Measurements from ENCODE around the gene ATP8B4.
"Not testable (repeated sequence)": the region's sequence is repeated elsewhere in the genome, so short reads cannot be mapped to it uniquely, and the experiment has no call there.

Gene ATP8B4

DNA sequence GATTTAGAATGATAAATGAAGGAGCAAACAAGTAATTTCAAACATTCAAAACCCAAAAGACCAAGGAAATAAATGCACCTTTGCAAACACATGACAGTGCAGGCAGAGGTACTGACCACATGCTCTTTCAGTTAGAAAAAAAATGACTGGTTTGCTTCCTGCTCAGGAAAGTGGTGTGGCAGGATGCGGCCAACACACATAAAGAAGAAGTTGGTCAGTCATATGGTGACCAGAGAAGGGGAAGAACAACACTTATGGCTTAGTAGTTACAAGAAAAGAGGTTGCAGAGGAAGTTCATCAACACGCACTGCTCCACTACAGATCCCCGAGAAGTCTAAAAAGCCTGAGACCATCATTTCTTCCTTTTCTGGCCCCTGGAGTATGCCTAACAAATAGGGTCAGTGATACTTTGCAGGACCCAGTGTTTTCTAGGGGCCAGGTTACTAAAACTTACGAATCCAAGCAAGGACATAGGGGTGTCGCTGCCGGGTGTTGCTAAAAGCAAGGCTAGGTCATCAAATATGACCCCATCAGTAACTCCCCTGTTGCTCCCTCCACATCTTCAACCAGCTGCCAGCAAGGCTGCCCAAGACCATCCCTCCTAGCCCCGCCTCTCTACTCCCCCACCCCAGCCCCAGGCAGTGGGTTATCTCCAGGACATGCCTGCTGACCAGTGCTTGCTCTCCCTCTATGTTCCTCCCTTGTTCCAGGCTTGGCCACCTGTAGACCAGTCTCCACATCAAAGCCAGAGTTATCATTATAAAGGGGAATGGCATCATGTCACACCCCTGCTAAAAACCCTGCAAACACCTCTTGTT, 11.2 kb downstream of the ATP8B4 start:
- DNase-seq (ENCODE audit: low read depth): no peak

DNA sequence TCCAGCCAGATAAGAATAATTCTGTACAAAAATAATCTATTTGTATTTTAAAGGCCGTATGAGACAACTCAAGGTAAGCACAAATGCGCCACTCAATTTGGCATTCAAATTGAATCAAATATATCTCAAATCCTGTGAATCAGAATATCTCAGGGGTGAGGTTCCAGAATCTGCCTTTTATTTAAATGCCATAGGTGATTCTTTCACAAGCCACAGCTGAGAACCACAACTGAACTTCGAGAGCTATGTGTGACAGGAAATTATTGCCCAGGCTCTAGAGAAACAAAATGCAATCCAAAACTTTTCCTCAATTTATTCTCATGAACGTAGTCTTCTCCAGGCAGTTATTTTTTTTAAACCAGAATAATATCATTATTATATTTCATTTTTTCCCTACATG, 11.9 kb downstream of the ATP8B4 start:
- no peak for DNase-seq (ENCODE audit: low read depth)

DNA sequence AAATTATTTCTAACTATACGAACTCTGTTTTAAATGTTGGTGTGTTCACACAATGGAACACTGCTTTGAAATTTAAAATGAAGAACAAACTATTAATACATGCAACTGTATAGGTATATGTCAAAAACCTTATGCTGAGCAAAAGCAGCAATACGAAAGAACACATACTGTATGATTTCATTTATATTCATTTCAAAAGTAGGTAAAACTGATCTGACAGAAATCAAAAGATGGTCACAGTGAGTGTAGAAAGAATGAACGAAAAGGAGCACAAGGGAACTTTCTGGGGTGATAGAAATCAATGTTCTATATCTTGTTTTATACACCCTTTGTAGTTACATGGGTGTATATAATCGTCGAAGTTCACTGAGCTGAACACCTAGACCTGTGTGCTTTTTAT, 12.6 kb downstream of the ATP8B4 start:
- no peak for DNase-seq (ENCODE audit: low read depth)

DNA sequence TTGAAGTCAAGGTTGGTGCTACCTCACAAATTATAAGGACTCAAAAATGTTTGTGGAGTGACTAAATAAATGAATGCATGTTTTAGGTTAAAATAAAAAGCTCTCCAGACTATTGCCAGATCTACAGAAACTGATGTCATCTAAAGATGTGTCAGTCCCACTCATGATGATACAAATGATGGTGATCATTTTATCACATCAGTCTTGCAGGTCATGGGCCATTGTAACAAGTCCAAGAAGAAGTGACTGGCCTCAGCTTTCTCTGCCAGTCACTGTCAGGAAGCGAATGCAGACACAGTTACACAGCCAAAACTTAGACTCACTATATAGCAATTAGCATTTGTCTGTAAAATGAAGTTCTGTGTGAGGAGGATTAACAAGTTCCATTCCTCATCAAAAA, 18.5 kb downstream of the ATP8B4 start:
- DNase-seq (ENCODE audit: low read depth): no peak

DNA sequence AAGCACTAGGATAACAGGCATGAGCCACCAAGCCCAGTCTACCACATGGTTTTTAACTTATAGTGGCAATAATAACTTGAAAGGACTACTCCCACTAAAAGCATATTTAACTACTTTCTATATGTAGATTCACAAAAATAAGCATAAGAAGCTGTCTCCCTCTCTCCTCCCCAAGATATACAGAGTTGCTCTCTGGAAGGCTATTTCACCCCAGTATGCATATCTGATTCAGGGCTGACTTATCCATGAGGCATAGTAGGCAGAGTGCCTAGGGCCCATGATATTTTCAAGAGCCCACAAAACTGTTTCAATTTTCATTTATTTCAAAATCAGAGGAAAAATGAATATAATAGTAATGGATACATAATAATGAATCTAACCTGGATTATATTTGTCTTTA, 20.5 kb downstream of the ATP8B4 start:
- no peak for DNase-seq (ENCODE audit: low read depth)

DNA sequence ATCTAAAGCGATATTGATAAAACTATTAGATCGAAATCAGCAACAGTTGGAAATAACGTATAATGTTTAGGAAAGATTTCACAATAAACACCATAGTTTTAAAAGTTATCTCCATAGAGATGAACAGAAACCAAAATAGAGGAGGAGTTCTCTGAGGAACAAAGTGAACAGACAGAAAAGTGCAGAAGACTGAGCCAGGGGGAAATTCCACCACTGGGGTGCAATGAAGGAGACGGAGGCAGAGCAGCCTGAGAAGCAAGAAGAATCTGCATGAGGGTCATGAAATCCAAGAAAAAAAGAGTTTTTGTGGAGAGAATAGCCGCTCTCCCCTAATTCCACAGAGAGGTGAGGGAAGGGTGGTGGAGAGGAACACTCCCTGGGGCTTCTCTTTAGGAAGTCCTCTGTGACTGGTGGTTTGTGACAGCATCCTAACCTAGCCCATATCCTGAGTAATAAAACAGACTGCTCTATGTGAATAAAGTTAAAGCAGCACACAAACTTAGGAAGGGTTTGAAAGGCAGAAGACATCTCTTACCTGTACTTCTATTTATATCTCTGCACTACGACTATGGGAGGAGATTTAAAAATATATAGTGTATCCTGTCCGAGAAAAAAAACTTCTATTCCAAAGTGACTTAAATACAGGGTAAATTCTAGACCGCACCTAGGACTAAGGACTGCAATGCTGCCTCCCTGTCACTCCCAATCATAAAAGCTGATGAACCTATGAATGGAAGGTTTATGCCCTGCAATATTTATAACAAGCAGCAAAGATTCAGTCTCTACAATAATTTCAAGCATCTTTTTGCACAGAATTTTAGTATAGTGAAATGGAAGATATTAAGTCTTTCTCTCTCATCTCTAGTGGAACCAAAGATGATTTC, 22.9 kb downstream of the ATP8B4 start:
- no peak for DNase-seq (ENCODE audit: low read depth)

DNA sequence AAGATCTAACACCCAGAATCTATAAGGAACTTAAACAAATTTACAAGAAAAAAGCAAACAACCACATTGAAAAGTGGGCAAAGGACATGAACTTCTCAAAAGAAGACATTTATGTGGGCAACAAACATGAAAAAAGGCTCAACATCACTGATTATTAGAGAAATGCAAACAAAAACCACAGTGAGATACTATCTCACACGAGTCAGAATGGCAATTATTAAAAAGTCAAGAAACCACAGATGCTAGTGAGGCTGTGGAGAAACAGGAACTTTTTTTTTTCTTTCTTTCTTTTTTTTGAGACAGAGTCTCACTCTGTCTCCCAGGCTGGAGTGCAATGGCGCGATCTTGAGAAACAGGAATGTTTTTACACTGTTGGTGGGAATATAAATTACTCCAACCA, 29.6 kb downstream of the ATP8B4 start:
- not testable (repeated sequence) for DNase-seq (ENCODE audit: low read depth)

DNA sequence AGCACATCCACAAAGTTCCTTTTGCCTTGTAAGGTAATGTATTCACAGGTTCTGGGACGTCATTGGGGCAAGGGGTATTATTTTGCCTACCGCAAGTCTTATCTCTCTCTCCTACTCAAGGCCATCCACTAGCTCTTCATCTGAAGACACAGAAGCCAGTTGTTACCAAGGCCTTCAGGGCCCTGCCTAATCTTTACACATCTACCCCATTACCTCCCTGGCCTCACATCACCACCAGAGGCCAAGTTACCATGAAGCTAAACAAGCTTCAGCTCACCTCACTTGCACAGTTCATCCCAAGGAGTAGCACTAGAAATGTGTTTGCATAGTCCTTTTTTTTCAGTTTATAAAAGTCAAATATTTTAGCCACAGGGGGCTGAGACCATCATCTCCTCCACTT, 34.1 kb downstream of the ATP8B4 start:
- no peak for DNase-seq (ENCODE audit: low read depth)

DNA sequence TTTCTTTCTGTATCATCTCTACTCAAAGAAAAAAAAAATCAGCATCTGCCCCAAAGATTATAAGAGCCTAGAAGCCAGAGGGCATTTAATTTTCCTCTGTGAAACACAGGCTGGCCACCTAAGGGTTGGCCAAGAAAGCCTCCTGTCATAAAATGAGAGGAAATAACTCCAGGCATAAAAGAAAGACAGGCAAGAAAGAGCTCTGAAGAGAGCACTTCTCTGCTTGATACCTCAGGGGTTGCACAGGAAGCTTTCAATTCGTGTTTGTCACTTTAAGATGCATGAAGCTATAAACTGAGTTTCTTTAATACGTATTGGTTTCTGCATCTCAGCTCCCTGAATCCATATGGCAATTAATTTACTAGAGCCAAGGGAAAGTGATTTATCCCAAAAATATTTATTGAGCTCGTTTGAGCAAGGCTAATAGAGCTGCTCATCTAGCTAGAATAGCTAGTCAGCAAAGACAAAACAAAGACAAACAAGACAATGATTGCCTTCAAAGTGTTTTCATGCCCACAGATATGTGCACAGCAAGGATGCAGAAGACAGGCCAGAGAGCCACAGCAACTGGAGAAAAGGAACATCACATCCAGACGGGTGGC, 35.5 kb downstream of the ATP8B4 start:
- no peak for DNase-seq (ENCODE audit: low read depth)

DNA sequence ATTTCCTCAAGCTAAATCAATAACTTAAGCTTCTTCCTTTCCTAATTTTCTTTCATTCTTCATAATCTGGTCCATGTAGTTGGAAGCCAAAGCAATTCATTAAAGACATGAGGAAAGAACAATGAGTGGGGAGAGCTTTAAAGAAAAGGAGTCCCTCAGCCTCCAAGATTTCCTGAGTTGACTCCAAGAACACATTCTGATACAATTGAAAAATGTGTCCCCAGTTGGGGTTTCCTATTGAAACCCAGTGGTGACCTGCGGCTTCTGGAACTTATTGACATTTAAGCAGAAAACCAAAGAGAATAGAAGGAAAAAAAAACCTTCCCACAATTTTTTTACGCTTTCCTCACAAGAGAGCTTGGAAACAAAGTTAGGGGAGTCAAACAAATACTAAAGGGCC, 37.0 kb downstream of the ATP8B4 start:
- DNase-seq (ENCODE audit: low read depth): no peak

DNA sequence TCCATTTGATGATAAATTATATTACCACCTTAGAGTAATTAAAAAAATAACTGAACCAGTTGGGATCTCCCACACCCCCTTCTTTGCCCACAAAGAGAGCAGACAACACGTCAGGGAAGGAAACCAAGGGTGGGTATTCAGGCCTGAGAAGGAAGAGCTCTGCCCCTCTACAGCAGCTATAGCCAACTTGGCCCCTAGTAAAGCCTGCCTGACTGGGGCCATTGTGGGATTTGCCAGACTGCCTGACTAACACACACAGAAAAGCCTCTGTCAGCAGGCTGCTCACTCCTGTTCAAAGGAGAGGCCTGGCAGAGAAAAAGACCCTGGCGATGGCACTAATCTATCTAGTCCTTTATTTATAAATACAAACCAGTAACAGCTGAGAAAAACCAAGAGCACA, 41.4 kb downstream of the ATP8B4 start:
- DNase-seq (ENCODE audit: low read depth): no peak

DNA sequence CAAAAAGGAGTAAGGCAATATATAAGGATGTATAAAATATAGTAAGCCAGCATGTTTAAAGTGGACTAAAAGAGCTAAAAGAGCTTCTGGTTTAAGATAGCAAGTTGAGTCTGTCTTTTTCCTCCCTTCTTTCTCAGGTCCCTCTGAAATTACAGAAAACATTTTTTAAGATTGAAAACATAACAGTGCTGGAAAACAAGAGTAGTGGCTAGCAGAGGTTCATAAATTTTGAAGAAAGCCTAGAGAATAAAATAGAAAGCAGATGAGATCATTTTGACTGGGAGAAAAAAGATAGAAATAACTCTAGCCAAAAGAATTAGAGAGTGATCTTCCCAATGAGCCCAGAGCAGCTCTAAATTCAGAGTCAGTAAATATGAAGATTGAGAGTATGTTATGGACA, 41.9 kb downstream of the ATP8B4 start:
- DNase-seq (ENCODE audit: low read depth): no peak

DNA sequence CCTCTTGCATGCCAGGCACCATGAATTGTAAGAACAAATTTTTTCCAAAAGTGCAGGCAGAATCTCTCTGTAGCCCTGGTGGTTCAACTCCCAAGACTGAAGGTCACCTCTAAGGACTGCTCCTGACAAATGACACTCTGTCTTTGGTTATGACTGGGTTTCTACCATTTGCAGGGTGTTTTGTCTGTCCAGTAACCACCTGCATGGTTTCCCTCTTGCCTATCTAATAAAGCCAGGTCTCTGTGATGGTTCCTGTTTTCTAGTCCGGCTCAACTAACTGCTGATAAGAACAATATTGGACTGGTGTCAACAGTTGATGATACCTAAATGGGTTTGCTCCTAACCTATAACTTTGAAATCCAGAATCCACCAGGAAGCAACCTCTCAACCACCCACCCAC, 43.7 kb downstream of the ATP8B4 start:
- no peak for DNase-seq (ENCODE audit: low read depth)

DNA sequence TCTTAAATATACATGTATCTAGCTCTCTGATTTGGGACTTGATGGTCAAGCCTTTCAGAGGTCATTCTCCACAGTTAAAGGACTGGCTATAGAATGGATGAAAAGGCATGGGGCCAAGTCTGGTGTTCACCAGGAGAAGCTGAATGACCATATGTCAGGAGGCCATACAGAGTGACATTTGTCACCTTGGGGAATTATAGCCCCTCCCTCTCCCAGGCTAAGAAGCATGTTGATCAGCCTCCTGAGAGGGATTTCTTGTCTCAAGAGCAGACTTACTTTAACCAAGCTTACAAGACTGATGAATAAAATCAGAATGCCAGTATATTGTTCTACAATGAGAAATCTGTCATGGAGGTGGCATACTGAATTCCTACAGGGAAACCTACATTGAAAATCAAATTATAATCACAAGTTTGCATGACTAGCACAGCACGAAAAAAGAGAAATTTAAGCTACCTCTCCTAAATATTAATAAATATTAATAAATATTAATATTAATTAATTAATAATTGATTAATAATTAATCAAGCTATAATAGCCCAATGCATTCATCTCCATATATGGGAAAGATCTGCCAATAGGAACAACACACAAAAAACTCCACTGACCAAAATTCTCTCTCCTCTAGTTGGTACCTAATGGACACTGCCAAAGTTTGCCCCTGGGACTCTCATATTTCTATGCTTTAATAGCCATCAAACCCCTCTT, 47.3 kb downstream of the ATP8B4 start:
- DNase-seq (ENCODE audit: low read depth): no peak

DNA sequence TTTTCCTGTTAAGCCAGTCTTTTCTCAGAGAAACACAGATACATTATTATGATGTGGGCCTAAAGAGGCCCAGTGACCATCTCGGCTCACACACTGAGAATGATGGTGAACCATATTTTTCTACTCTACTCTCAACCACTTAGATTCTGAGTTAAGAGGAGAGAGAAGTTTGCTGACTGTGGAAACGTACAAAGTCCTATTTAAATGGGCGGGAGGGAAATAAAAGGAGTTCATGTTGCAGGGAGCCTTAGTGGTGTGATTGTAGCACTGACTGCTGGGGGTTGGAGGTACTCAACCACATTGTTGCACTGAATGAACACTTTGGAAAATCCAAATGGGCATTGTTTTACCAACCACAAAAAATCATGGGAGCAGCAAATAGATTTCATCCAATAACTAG, 51.0 kb downstream of the ATP8B4 start:
- DNase-seq (ENCODE audit: low read depth): no peak

DNA sequence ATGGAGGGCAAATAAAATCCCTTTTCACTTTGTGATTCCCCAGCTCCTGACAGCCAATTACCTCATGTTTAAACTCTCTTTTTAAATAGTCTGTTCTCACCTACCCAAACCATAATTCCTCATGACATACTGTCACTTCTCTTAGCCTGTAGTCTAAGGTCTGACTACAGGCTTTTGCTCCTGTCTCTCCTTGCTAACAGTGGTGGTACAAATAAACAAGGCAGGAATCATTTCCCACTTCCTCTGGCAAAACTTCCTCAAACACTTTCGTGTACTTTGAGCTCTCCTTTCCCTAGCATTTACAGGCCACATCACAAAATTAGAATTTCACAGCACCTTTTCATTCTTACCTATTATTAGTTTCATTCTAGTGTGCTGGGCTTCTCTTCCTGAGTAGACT, 51.8 kb downstream of the ATP8B4 start:
- DNase-seq (ENCODE audit: low read depth): no peak

DNA sequence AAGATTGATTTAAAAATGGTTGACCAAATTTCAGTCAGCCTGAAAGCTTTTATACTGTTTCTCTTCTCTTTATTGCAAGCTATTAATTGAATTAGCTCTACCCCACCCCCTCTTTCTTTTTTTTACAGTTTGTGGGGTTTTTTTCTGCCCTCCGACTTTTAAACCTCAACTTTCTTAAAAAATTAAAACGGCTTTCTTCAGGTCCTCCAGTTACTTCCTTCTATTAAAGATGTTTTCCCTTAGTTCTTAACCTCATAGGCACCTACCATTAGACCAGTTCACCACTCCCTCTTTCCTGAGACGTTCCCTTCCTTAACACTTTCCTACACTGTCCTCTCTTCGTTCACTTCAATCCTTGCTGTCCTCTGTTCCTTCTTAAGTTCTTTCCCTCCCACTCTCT, 52.4 kb downstream of the ATP8B4 start:
- DNase-seq (ENCODE audit: low read depth): no peak

DNA sequence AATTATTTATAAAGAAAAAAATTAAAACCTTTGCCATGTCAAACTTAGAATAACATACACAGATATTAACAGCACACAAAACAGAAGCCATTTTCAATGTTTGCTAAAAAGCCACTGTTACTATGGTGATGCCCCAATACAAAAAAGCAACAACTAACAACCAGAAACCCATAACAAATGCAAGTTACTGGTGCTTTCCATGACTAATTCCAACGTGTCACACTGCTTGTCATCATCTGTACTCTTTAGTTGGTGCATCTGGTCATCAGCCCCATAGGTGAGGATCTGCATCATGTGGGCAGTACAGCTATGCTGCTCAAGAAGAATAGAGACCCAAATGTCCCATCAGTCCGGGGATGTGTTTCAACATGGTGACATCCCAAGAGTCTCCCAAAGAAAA, 52.8 kb downstream of the ATP8B4 start:
- DNase-seq (ENCODE audit: low read depth): no peak

DNA sequence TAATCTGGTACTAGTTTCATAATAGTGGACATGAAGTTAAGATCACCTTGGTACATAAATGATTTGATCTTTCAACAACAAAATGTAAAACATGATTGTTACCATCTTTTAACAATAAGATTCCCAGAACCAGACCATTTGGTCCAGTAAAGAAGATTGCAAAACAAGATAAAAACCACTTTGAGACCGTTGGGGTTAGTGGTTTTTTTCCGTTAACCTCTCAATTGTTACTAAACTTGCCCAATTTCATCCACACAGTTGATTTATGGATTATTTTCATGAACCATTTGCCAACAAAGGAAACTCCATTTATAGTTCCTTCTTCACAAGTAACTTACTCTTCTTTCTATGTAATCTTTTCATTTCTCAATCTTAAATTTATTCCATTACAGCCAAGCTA, 53.8 kb downstream of the ATP8B4 start:
- no peak for DNase-seq (ENCODE audit: low read depth)

DNA sequence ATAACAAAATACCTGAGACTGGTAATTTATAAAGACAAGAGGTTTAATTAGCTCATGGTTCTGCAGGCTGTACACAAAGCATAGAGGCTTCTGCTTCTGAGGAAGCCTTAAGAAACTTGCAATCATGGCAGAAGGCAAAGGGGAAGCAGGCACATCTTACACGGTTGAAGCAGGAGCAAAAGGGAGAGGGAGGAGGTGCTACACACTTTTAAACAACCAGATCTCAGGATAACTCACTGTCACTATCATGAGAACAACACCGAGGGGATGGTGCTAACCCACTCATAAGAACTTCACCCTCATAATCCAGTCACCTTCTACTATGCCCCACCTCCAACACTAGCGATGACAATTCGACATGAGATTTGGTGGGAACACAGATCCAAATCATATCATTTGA, 54.4 kb downstream of the ATP8B4 start:
- DNase-seq (ENCODE audit: low read depth): no peak

DNA sequence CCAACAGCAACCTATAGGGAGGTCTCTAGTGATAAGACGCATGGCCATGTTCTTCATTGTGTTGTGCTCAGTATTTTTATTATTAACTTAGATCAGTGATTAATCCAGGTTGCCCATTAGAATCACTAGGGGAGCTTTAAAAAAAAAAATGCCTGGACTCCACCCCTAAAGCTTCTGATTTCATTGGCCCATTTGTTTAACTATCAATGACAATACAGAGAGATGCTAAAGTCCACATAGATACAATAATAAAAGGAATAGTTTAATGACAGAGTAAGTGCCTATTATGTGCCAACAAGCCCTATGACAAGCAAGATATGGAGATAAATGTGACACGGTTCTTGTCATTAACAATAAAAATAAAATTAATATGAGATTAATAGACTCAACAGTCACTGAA, 55.8 kb downstream of the ATP8B4 start:
- DNase-seq (ENCODE audit: low read depth): no peak

DNA sequence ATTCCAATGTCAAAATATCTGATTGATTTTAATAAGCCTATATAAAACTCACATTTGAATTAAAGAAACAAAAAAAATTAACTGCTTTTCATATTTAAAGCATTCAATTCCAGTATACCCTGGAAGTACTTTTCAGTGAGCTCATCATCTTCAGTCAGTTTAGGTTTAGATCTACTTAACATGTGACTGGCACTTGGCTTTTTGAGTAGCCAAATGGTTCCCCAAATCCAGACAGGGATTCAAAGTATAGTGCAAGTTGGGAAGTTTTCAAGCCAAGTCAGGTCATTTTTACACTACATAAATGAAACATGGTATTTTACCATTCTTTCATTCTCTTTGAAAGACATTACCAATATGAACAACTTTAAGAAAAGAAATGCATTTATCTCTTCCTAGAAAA, 57.5 kb downstream of the ATP8B4 start:
- no peak for DNase-seq (ENCODE audit: low read depth)
